SK-N-MC (cell line): ENCODE results near the gene OR5C1.
"Not testable (repeated sequence)": the region's sequence is repeated elsewhere in the genome, so short reads cannot be mapped to it uniquely, and the experiment has no call there.

Experiments
- DNase-seq: peaks from one replicate; pipeline ENCODE4 v3.0.0-alpha.2; 2011; ENCODE audit warnings: low read depth, low spot score
- H3K27ac ChIP-seq: fragments of 200-600 bp; sonication (generic); 2 replicates; pipeline ENCODE4 v1.5.1; 2016; ENCODE audit warnings: mixed run types
- H3K36me3 ChIP-seq: fragments of 200-600 bp; sonication (generic); 2 replicates; pipeline ENCODE4 v1.6.1; 2017; ENCODE audit warnings: antibody characterized with exemption, low read length, mixed read lengths; ENCODE audit not compliant: insufficient read depth
- H3K4me3 ChIP-seq: fragments of 200-600 bp; sonication (generic); 2 replicates; pipeline ENCODE4 v1.5.1; 2016
- H3K9ac ChIP-seq: fragments of 200-600 bp; sonication (generic); 2 replicates; pipeline ENCODE4 v1.8.0; 2017; ENCODE audit warnings: mixed run types, mixed read lengths; ENCODE audit not compliant: insufficient read length
- H3K9me3 ChIP-seq: fragments of 200-600 bp; sonication (generic); 2 replicates; pipeline ENCODE4 v1.6.1; 2017; ENCODE audit warnings: low read depth, mild to moderate bottlenecking, antibody characterized with exemption, low read length, moderate library complexity, mixed read lengths
- EZH2 ChIP-seq: fragments of 200-600 bp; sonication (generic); IDR thresholded peaks from one replicate; pipeline ENCODE4 v1.6.1; 2017; ENCODE audit warnings: antibody characterized with exemption
- FOXP2 ChIP-seq: optimal IDR thresholded peaks from 2 replicates; pipeline ENCODE3; 2011; ENCODE audit warnings: mild to moderate bottlenecking, moderate library complexity; ENCODE audit not compliant: insufficient read depth; ENCODE audit errors: extremely low read length, control extremely low read depth
- POLR2AphosphoS5 ChIP-seq: IDR thresholded peaks from 2 replicates; pipeline ENCODE4 v1.6.1; 2012; ENCODE audit warnings: mild to moderate bottlenecking, low read depth, low read length, borderline replicate concordance

OR5C1 gene

DNA sequence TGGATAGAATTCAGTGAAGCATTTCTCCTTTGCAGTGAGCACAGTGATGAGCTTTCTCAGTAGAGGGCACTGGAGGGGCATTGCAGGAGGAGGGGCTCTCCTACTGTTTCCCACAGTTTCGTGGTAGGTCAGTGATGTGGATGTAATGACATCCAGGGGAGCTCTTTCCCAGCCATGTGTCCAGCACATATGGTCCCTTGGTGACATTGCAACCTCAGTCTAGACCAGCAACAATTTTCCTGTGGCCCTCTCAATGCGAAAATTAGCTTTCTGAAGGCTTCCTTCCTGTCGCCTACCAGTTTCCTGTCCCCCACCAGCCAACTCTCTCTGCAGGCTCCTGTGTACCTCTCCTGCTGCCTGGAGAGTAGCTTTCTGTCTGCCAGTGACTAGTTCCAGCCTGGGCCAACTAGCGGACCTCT lies 46.6 kb downstream of the OR5C1 start:
- TF ChIP-seq EZH2, result no peak
- TF ChIP-seq FOXP2, result no peak
- no peak for TF ChIP-seq POLR2AphosphoS5
- no peak overlapping the region for H3K4me3 ChIP-seq
- H3K9ac ChIP-seq, result no peak overlapping the region
- H3K27ac ChIP-seq, result no peak overlapping the region
- H3K36me3 ChIP-seq, result no peaks in the 10 kb centered on the region
- DNase-seq, result no peak
- no peaks in the 10 kb centered on the region for H3K9me3 ChIP-seq

DNA sequence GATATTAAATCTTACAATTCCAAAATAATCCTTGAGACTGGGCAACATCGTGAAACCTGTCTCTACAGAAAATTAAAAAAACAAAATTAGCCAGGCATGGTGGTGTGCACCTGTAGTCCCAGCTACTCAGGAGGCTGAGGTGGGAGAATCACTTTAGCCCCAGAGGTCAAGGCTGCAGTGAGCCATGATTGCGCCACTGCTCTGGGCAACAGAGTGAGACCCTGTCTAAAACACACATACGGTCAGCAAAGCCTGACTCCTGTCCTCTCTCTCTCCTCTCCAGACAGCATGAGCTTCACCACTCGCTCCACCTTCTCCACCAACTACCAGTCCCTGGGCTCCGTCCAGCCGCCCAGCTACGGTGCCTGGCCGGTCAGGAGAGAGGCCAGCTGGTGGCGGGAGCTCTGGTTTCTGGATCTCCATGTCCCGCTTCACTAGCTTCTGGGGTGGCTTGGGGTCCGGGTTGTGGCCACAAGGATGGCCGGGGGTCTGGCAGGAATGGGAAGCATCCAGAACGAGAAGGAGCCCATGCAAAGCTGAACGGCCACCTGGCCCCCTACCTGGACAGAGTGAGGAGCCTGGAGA lies 48.6 kb downstream of the OR5C1 start:
- TF ChIP-seq EZH2 (no peak), POLR2AphosphoS5 (no peak), FOXP2 (no peak)
- H3K9me3 ChIP-seq, result no peaks in the 10 kb centered on the region
- DNase-seq, result no peak
- no peak overlapping the region for H3K9ac ChIP-seq
- no peak overlapping the region for H3K27ac ChIP-seq
- H3K36me3 ChIP-seq, result no peaks in the 10 kb centered on the region
- H3K4me3 ChIP-seq, result no peak overlapping the region

DNA sequence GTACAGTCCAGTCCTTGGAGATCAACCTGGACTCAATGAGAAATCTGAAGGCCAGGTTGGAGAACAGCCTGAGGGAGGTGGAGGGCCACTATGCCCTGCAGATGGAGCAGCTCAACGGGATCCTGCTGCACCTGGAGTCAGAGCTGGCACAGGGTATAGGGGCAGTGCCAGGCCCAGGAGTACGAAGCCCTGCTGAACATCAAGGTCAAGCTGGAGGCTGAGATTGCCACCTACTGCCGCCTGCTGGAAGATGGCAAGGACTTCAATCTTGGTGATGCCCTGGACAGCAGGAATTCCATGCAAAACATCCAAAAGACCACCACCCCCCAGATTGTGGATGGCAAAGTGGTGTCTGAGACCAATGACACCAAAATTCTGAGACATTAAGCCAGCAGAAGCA lies 49.7 kb downstream of the OR5C1 start:
- H3K36me3 ChIP-seq, H3K27ac ChIP-seq, H3K9ac ChIP-seq, H3K9me3 ChIP-seq, H3K4me3 ChIP-seq, DNase-seq: not testable (repeated sequence)
